ENCODE measurements around the gene C1QTNF5. TPM values are rescaled to one million over a fixed set of nuclear protein-coding genes. Genes with fewer than 3 reads are reported as not detected.

The C1QTNF5 gene
- total RNA-seq, 1 donor: 6.5 TPM

DNA sequence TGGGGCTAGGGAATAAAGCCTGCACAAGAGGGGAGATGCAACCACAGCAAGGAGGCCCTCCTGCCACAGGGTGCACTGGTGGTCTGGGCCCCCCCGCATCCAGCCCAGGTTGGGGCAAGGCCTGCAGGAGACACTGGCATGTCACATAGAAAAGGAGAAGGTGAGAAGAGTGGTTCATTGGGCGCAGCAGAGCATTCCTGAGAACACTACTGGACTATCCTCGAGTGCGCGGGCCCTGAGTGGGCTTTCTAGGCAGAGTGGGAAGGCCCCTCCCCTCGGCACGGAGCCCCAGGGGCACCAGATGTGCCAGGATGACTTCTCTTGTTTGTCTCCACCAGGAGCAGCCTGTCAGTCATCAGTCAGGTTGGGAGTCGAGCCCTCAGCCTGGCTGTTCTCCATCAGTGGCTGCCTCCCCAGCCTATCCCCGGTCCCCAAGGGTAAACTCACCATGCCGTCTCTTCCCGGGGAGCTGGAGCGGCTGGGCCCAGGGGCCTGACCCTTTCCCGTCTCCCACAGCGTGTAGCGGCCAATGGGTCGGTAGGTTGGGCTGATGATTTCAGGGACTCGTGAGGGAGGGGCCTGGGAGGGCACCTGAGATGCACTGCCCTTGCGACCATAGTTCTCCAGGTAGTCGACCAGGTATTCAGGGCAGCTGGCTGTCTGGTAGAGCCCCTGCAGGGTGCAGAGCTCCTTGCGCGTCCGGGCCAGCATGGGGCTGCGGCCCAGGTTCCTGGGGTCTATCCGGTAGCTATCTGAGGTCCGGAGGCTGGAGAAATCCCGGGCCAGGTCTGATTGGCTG lies 31.8 kb upstream of the C1QTNF5 start:
- H3K4me3 ChIP-seq (ENCODE audit: low read depth, low read length): no peak overlapping the region
- TF ChIP-seq, protein P1, sequence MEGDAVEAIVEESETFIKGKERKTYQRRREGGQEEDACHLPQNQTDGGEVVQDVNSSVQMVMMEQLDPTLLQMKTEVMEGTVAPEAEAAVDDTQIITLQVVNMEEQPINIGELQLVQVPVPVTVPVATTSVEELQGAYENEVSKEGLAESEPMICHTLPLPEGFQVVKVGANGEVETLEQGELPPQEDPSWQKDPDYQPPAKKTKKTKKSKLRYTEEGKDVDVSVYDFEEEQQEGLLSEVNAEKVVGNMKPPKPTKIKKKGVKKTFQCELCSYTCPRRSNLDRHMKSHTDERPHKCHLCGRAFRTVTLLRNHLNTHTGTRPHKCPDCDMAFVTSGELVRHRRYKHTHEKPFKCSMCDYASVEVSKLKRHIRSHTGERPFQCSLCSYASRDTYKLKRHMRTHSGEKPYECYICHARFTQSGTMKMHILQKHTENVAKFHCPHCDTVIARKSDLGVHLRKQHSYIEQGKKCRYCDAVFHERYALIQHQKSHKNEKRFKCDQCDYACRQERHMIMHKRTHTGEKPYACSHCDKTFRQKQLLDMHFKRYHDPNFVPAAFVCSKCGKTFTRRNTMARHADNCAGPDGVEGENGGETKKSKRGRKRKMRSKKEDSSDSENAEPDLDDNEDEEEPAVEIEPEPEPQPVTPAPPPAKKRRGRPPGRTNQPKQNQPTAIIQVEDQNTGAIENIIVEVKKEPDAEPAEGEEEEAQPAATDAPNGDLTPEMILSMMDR (IDR thresholded peaks at IDR 0.05; ENCODE audit: insufficient read depth, low read depth, low read length): no peak
- no peak for DNase-seq (ENCODE audit: low read depth)

DNA sequence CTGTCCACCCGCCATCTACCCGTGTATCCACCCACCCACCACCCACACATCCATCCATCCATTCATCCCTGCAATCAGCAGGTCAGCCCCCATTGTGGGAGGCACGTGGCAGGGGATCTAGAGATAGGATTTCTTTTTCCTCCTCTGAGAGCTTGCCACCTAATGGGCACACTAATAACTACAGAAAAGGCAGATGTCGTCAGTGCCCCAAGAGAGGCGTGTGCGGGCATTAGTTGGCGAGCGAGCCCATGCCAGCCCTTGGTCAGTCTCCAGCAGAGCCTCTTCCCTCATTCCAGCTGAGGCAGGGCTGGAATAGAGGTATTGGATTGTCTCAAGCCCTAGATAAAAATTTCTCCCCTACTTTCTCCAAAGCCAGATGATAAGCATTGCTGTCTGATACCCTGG lies 31.1 kb upstream of the C1QTNF5 start:
- no peak for DNase-seq (ENCODE audit: low read depth)
- TF ChIP-seq, protein P1 (IDR thresholded peaks at IDR 0.05; ENCODE audit: insufficient read depth, low read depth, low read length): peak; percentile 11
- H3K4me3 ChIP-seq (ENCODE audit: low read depth, low read length): no peak overlapping the region

GRCh38 chr11:119371067-119371601 lies 30.5 kb upstream of the C1QTNF5 start:
- H3K4me3 ChIP-seq (ENCODE audit: low read depth, low read length): no peak overlapping the region
- DNase-seq (ENCODE audit: low read depth): no peak
- TF ChIP-seq, protein P1 (IDR thresholded peaks at IDR 0.05; ENCODE audit: insufficient read depth, low read depth, low read length): no peak

- no peak overlapping the region for H3K4me3 ChIP-seq (ENCODE audit: low read depth, low read length)
- peak; percentile 43 for DNase-seq (ENCODE audit: low read depth)
- TF ChIP-seq, protein P1 (IDR thresholded peaks at IDR 0.05; ENCODE audit: insufficient read depth, low read depth, low read length): no peak
Observed at GRCh38 chr11:119370486-119371046, 29.9 kb upstream of the C1QTNF5 start.

DNA sequence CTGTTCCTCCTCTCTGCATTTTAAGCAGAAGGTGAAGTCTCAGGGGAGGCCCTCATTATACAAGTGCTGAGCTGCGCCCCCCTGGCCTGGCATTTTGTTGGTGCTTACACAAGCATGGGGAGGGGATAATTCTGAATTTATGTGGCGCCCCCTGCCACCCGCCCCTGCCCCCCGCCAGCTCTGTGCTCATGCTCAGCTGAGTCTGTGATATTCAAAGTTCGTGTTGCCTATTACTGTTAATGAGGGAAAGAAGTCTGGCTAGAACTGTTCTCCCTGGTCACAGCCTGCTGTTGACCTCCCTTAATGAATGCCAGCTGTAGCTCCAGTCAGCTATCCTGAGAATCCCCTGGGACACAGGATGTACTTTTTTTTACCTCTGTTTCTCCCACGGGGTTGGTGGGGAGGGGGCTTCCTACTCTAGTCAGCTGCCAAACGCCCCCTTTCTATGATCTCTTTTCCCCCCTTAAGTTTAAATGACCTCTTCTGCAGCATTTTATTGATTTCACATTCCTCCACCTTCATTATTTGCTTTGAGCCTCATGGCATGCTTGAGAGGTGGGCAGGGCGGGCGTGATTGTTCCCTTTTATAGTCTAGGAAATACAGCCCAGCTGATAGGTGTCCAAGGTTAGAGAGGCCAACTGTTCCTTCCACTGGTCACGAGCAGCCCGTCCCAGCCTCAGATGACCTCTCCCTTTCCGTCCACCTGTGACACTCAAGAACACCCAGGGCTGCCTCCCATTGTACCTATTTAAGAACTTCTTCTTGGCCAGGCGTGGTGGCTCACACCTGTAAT lies 28.6 kb upstream of the C1QTNF5 start:
- peak overlapping the region; percentile 1 for H3K4me3 ChIP-seq (ENCODE audit: low read depth, low read length)
- TF ChIP-seq, protein P1 (IDR thresholded peaks at IDR 0.05; ENCODE audit: insufficient read depth, low read depth, low read length): no peak
- DNase-seq (ENCODE audit: low read depth): peak; percentile 49

DNA sequence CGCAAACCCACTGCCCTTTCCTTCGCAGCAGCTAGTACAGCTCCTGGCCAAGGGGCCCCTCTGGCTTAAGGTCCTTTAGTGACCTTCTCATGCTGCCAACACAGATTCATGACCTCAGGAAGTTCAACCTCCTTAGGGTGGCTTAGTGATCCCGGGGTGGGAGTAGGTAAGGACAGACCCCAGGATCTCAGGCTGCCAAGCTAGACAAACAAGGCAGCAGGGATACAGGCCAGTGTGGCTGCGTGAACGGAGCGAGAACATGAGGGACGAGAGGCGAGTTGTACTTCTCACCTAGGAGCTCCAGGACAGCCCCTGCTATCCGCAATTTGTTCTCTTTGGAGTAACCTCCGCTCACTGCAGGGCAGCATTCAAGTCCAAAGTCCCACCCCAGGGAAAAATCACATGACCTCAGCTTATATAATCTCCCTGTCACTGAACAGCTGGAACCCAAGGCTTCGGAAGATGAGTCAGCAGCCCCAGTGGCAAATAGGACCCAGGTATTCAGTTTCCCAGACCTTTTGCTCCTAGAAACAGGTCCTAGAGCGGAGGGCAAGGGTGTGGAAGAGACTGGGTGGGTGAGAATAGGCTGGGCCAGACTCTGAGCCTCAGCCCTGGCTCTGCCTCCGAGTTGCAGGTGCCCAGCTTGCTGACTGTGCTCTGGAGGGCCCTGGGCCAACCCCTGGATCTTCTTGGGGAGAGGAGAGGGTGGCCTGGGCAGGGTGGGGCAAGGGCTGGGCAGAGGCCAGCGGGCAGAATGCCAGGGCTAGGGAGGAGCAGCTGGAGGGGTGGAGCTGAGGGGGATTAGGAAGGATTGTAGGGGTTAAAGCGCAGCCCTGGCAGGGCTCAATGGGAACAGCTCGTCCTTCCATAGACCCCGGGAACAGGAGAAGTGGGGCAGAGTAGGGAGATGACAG lies 27.7 kb upstream of the C1QTNF5 start:
- peak; percentile 87 for DNase-seq (ENCODE audit: low read depth)
- peak overlapping the region; percentile 15 for H3K4me3 ChIP-seq (ENCODE audit: low read depth, low read length)
- TF ChIP-seq, protein P1 (IDR thresholded peaks at IDR 0.05; ENCODE audit: insufficient read depth, low read depth, low read length): no peak

All from fibroblast of villous mesenchyme (primary cell).